ENCODE results near the gene PMF1.

Gene PMF1

GRCh38 chr1:156236164-156236563, 23.4 kb downstream of the PMF1 start:
- no peak for DNase-seq (ENCODE audit: low spot score)

- no peak for DNase-seq (ENCODE audit: low spot score)
These were observed 25.4 kb downstream of the PMF1 start for GRCh38 chr1:156238248-156238647.

GRCh38 chr1:156241311-156241811, 28.6 kb downstream of the PMF1 start:
- no peak for DNase-seq (ENCODE audit: low spot score)

GRCh38 chr1:156241926-156242325, 29.1 kb downstream of the PMF1 start, which contains the start of gene BGLAP:
Gene BGLAP, plus strand, starts transcription at chr1:156242184. Its CDS starts 48 bp downstream, at chr1:156242232.
- DNase-seq (ENCODE audit: low spot score) = no peak

GRCh38 chr1:156242738-156243137, 29.9 kb downstream of the PMF1 start:
- DNase-seq (ENCODE audit: low spot score) = no peak

- DNase-seq (ENCODE audit: low spot score) = no peak
These were observed 31.3 kb downstream of the PMF1 start for GRCh38 chr1:156244126-156244525.

- no peak for DNase-seq (ENCODE audit: low spot score)
These were observed 31.9 kb downstream of the PMF1 start for GRCh38 chr1:156244712-156245111.

GRCh38 chr1:156245451-156246232, 32.8 kb downstream of the PMF1 start:
- DNase-seq (ENCODE audit: low spot score) = no peak

- DNase-seq (ENCODE audit: low spot score) = no peak
These were observed 33.5 kb downstream of the PMF1 start for GRCh38 chr1:156246241-156246780.

- DNase-seq (ENCODE audit: low spot score) = no peak
These were observed 34.1 kb downstream of the PMF1 start for GRCh38 chr1:156246781-156247459.

- peak; percentile 45 for DNase-seq (ENCODE audit: low spot score)
These were observed 34.9 kb downstream of the PMF1 start, which contains the start of gene PAQR6 for GRCh38 chr1:156247460-156248322. Gene PAQR6, minus strand, starts transcription at chr1:156248056. Its CDS starts 1,325 bp downstream, at chr1:156246731.

GRCh38 chr1:156248323-156248683, 35.5 kb downstream of the PMF1 start:
- peak; percentile 27 for DNase-seq (ENCODE audit: low spot score)

- DNase-seq (ENCODE audit: low spot score) = no peak
These were observed 36.8 kb downstream of the PMF1 start for GRCh38 chr1:156249593-156249992.

GRCh38 chr1:156251527-156251926, 38.7 kb downstream of the PMF1 start:
- DNase-seq (ENCODE audit: low spot score) = no peak

GRCh38 chr1:156253634-156254033, 40.8 kb downstream of the PMF1 start:
- peak; percentile 59 for DNase-seq (ENCODE audit: low spot score)

- no peak for DNase-seq (ENCODE audit: low spot score)
These were observed 44.9 kb downstream of the PMF1 start for GRCh38 chr1:156257711-156258110.

GRCh38 chr1:156258859-156259258, 46.1 kb downstream of the PMF1 start:
- no peak for DNase-seq (ENCODE audit: low spot score)

- DNase-seq (ENCODE audit: low spot score) = no peak
These were observed 47.0 kb downstream of the PMF1 start for GRCh38 chr1:156259805-156260204.

GRCh38 chr1:156260896-156261295, 48.1 kb downstream of the PMF1 start:
- DNase-seq (ENCODE audit: low spot score) = no peak

- DNase-seq (ENCODE audit: low spot score) = no peak
These were observed 49.9 kb downstream of the PMF1 start for GRCh38 chr1:156262461-156263287.

GRCh38 chr1:156263288-156263655, 50.5 kb downstream of the PMF1 start:
- no peak for DNase-seq (ENCODE audit: low spot score)
